OCI-LY3 (cell line): ENCODE results near the gene ERC2.

Experiments
- H2AFZ ChIP-seq: fragments of 200-600, 300-600 bp; shearing (Covaris generic); 2 replicates; pipeline ENCODE4 v1.6.0; 2014; ENCODE audit warnings: antibody characterized with exemption, low read depth, low read length
- H3K27ac ChIP-seq: fragments of 200-600, 300-600 bp; sonication (generic); 2 replicates; pipeline ENCODE4 v1.5.1; 2014; ENCODE audit warnings: mild to moderate bottlenecking, low read length, moderate library complexity, mixed read lengths
- H3K27me3 ChIP-seq: fragments of 200-600, 300-600 bp; sonication (generic); 2 replicates; pipeline ENCODE4 v1.6.1; 2014; ENCODE audit warnings: low read depth, low read length, mixed read lengths
- H3K36me3 ChIP-seq: fragments of 200-600, 300-600 bp; sonication (generic); replicated peaks from 2 replicates; pipeline ENCODE3; 2014; ENCODE audit warnings: low read depth, low read length, mixed read lengths
- H3K4me1 ChIP-seq: fragments of 300-600, 200-600 bp; sonication (generic); 2 replicates; pipeline ENCODE4 v1.6.1; 2014; ENCODE audit warnings: low read length, mixed read lengths
- H3K4me2 ChIP-seq: fragments of 200-600, 300-600 bp; sonication (generic); 2 replicates; pipeline ENCODE4 v1.6.1; 2014; ENCODE audit warnings: low read length, mixed read lengths
- H3K4me3 ChIP-seq: fragments of 300-600, 200-600 bp; sonication (generic); 2 replicates; pipeline ENCODE4 v1.5.1; 2014; ENCODE audit warnings: antibody characterized with exemption, mild to moderate bottlenecking, low read length, moderate library complexity
- H3K79me2 ChIP-seq: fragments of 300-600, 200-600 bp; shearing (Covaris generic); 2 replicates; pipeline ENCODE4 v1.6.1; 2014; ENCODE audit warnings: mild to moderate bottlenecking, low read length, mixed read lengths
- H3K9ac ChIP-seq: fragments of 300-600, 200-600 bp; shearing (Covaris generic); 2 replicates; pipeline ENCODE4 v1.6.0; 2014; ENCODE audit warnings: mild to moderate bottlenecking, low read length, moderate library complexity
- H3K9me3 ChIP-seq: fragments of 200-600, 300-600 bp; shearing (Covaris generic); 2 replicates; pipeline ENCODE4 v1.6.1; 2014; ENCODE audit warnings: low read length, mixed read lengths; ENCODE audit not compliant: insufficient read depth
- H4K20me1 ChIP-seq: fragments of 200-600, 300-600 bp; sonication (generic); 2 replicates; pipeline ENCODE4 v1.6.1; 2016; ENCODE audit warnings: low read length, mixed read lengths; ENCODE audit not compliant: insufficient read depth
- CTCF ChIP-seq: fragments of 200-600, 300-600 bp; sonication (generic); IDR thresholded peaks from 2 replicates; pipeline ENCODE4 v1.5.1; 2014; ENCODE audit warnings: antibody characterized with exemption, low read length, low read depth
- EZH2phosphoT487 ChIP-seq: fragments of 200-600 bp; shearing (Covaris generic); IDR thresholded peaks from 2 replicates; pipeline ENCODE4 v1.6.1; 2018; ENCODE audit warnings: antibody characterized with exemption, mixed run types, low read depth

The ERC2 gene

GRCh38 chr3:55792009-55792408 is 676.3 kb downstream of the ERC2 start:
- H3K36me3 ChIP-seq: no peaks in the 10 kb centered on the region
- TF ChIP-seq CTCF (no peak), EZH2phosphoT487 (no peak)
- no peak overlapping the region for H3K4me3 ChIP-seq
- no peak overlapping the region for H2AFZ ChIP-seq
- H4K20me1 ChIP-seq: no peaks in the 10 kb centered on the region
- no peaks in the 10 kb centered on the region for H3K4me1 ChIP-seq
- H3K9me3 ChIP-seq: no peaks in the 10 kb centered on the region
- no peak overlapping the region for H3K27ac ChIP-seq
- H3K9ac ChIP-seq: no peak overlapping the region
- no peaks in the 10 kb centered on the region for H3K27me3 ChIP-seq
- H3K4me2 ChIP-seq: no peak overlapping the region
- no peaks in the 10 kb centered on the region for H3K79me2 ChIP-seq

- H4K20me1 ChIP-seq: no peaks in the 10 kb centered on the region
- H3K4me3 ChIP-seq: no peak overlapping the region
- no peaks in the 10 kb centered on the region for H3K9me3 ChIP-seq
- no peaks in the 10 kb centered on the region for H3K27me3 ChIP-seq
- no peaks in the 10 kb centered on the region for H3K79me2 ChIP-seq
- no peaks in the 10 kb centered on the region for H3K36me3 ChIP-seq
- no peak overlapping the region for H3K4me2 ChIP-seq
- no peak overlapping the region for H2AFZ ChIP-seq
- H3K4me1 ChIP-seq: no peaks in the 10 kb centered on the region
- TF ChIP-seq EZH2phosphoT487: no peak
- no peak overlapping the region for H3K27ac ChIP-seq
- H3K9ac ChIP-seq: no peak overlapping the region
Observed at GRCh38 chr3:55790596-55791350, 677.5 kb downstream of the ERC2 start.

- Histone ChIP-seq H3K9ac (no peak overlapping the region), H3K27me3 (no peaks in the 10 kb centered on the region), H2AFZ (no peak overlapping the region), H3K27ac (no peak overlapping the region), H3K4me3 (no peak overlapping the region), H3K9me3 (no peaks in the 10 kb centered on the region), H3K36me3 (no peaks in the 10 kb centered on the region), H3K4me2 (no peak overlapping the region), H4K20me1 (no peaks in the 10 kb centered on the region), H3K4me1 (peaks cover 8% of the 10 kb centered on the region), H3K79me2 (no peaks in the 10 kb centered on the region)
- TF ChIP-seq CTCF (no peak), EZH2phosphoT487 (no peak)
Observed at GRCh38 chr3:55789516-55789915, 678.8 kb downstream of the ERC2 start.

- Histone ChIP-seq H3K27me3 (0 out of 2 replicates have a peak, but pooled peaks cover 3% of the 10 kb centered on the region), H3K9me3 (no peaks in the 10 kb centered on the region), H3K36me3 (no peaks in the 10 kb centered on the region), H3K4me2 (no peak overlapping the region), H3K4me1 (peaks cover 8% of the 10 kb centered on the region), H3K79me2 (no peaks in the 10 kb centered on the region), H3K27ac (no peak overlapping the region), H4K20me1 (no peaks in the 10 kb centered on the region), H3K4me3 (no peak overlapping the region), H2AFZ (no peak overlapping the region), H3K9ac (no peak overlapping the region)
- TF ChIP-seq EZH2phosphoT487: no peak
Observed at GRCh38 chr3:55782807-55783206, 685.5 kb downstream of the ERC2 start.

- no peak overlapping the region for H3K27ac ChIP-seq
- H3K9me3 ChIP-seq: no peaks in the 10 kb centered on the region
- no peak overlapping the region for H3K4me3 ChIP-seq
- no peak overlapping the region for H3K4me2 ChIP-seq
- no peaks in the 10 kb centered on the region for H3K79me2 ChIP-seq
- 0 out of 2 replicates have a peak, but pooled peaks cover 3% of the 10 kb centered on the region for H3K27me3 ChIP-seq
- H3K4me1 ChIP-seq: peaks cover 8% of the 10 kb centered on the region
- TF ChIP-seq EZH2phosphoT487: no peak
- no peak for TF ChIP-seq CTCF
- H3K36me3 ChIP-seq: no peaks in the 10 kb centered on the region
- no peak overlapping the region for H3K9ac ChIP-seq
- no peaks in the 10 kb centered on the region for H4K20me1 ChIP-seq
- no peak overlapping the region for H2AFZ ChIP-seq
Observed at GRCh38 chr3:55782351-55782750, 685.9 kb downstream of the ERC2 start.
